ENCODE data around the gene NOL3.

The NOL3 gene

DNA sequence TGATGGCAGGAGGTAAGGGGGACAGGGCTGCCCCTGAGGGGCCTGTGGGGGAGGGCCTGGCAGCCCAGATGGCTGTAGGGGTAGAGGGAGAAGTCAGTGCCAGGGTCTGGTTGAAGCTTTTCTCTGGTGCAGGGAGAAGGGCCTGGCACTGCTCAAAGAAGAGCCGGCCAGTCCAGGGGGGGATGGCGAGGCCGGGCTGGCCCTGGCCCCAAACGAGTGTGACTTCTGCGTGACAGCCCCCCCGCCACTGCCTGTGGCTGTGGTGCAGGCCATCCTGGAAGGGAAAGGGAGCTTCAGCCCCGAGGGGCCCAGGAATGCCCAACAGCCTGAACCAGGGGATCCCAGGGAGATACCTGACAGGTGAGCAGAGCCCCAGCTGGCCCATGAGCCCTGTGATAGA is 2.8 kb upstream of the NOL3 start:
- TF ChIP-seq, protein P1, sequence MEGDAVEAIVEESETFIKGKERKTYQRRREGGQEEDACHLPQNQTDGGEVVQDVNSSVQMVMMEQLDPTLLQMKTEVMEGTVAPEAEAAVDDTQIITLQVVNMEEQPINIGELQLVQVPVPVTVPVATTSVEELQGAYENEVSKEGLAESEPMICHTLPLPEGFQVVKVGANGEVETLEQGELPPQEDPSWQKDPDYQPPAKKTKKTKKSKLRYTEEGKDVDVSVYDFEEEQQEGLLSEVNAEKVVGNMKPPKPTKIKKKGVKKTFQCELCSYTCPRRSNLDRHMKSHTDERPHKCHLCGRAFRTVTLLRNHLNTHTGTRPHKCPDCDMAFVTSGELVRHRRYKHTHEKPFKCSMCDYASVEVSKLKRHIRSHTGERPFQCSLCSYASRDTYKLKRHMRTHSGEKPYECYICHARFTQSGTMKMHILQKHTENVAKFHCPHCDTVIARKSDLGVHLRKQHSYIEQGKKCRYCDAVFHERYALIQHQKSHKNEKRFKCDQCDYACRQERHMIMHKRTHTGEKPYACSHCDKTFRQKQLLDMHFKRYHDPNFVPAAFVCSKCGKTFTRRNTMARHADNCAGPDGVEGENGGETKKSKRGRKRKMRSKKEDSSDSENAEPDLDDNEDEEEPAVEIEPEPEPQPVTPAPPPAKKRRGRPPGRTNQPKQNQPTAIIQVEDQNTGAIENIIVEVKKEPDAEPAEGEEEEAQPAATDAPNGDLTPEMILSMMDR (conservative IDR thresholded peaks at IDR 0.05): no peak
- H3K27ac ChIP-seq: no peak overlapping the region

DNA sequence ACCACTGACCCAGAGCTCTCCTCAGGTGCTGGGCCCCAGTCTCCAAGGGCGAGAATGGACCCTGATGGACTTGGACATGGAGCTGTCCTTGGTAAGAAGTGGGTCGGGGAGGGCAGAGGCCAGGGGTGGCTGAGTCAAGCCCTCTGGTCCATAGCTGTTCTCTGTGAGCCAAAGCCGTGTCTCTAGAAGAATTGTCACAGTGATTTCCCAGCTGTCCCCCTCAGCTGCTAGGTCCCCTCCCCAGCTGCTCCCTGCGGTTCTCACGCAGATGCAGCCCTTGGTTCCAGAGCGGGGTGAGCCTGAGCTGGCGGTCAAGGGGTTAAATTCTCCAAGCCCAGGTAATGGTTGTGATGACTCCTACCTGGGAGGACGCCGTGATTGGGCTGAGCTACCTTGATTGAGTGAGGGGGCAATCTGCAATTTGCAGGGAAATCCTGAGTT is 1.3 kb upstream of the NOL3 start:
- TF ChIP-seq, protein P1 (conservative IDR thresholded peaks at IDR 0.05): no peak
- H3K27ac ChIP-seq: no peak overlapping the region

DNA sequence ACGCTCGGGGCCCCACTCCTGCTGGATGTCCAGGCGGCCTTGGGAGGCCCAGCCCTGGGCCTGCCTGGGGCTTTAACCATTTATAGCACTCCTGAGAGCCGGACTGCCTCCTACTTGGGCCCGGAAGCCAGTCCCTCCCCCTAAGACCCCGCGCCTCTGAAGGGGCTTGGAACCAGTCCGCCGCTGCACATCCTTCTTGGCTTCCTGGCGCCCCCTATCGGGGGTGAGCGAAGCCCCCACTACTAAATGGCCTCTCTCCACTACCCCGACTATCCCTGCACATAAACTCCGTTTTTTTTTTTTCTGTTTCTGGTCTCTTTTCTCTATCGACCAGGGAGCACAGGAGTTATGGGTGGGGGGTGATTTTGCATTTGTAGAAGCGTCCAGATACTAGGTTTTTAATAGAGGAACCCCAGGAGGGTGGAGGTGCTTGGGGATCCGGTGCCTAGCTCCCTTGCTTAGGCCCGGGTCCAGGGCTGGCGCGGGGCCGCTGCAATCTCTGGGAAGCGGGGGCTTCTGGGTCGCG is 633 bp upstream of the NOL3 start:
- TF ChIP-seq, protein P1 (conservative IDR thresholded peaks at IDR 0.05): no peak
- H3K27ac ChIP-seq: no peak overlapping the region

DNA sequence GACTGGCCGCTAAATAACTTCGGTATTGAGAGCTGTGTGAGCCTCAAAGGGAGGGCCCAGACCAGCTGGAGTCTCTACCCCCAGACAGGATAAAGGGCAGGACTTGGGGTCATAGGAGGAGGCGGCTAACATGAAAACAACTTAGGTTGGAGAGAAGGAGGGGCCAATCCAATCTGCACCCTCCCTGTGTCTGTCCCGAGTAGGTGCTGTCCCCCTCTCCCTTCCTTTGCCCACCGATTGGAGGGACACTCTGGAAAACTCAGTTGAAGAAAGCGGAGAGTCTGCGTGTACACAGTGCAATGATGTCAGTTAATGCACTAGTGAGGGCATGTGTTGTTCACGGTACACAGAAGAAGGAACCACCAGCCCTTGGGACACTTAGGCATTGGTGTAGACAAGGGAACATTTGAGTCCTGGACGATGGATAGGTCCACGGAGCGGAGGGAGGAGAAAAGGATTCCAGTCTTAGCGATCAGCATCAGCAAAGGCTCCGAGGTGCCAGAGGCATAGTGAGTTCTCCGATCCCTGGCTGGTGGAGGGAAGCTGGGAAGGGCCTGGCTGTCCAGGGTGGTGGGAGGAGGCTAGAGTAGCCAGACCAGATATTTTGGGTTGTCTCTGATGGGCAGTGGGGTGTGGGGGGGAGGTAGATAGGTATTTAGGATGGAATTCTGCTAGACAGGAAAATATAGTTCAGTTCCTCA is 761 bp downstream of the NOL3 start:
- TF ChIP-seq, protein P1 (conservative IDR thresholded peaks at IDR 0.05): no peak
- no peak overlapping the region for H3K27ac ChIP-seq

DNA sequence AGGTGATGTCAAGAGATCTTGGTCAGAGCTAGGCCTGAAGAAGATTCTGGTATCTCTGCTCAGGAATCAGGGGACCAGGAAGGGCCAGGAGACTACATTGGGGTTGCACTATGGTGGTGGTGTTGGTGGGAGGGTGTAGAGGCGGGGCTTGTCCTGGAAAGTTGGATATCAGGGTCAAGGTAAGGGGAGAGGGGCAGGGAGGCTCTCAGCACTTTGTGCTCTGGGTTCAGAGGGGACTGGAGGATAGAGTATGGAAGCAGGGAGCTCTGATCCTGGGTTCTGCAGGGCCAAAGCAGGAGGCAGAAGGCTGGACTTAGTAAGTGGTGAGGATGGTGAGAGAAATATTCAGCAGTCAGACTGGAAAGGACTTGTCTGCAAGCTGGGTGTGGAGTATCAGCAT is 3.0 kb downstream of the NOL3 start:
- peak overlapping the region; percentile 82 for H3K27ac ChIP-seq
- TF ChIP-seq, protein P1 (conservative IDR thresholded peaks at IDR 0.05): no peak

DNA sequence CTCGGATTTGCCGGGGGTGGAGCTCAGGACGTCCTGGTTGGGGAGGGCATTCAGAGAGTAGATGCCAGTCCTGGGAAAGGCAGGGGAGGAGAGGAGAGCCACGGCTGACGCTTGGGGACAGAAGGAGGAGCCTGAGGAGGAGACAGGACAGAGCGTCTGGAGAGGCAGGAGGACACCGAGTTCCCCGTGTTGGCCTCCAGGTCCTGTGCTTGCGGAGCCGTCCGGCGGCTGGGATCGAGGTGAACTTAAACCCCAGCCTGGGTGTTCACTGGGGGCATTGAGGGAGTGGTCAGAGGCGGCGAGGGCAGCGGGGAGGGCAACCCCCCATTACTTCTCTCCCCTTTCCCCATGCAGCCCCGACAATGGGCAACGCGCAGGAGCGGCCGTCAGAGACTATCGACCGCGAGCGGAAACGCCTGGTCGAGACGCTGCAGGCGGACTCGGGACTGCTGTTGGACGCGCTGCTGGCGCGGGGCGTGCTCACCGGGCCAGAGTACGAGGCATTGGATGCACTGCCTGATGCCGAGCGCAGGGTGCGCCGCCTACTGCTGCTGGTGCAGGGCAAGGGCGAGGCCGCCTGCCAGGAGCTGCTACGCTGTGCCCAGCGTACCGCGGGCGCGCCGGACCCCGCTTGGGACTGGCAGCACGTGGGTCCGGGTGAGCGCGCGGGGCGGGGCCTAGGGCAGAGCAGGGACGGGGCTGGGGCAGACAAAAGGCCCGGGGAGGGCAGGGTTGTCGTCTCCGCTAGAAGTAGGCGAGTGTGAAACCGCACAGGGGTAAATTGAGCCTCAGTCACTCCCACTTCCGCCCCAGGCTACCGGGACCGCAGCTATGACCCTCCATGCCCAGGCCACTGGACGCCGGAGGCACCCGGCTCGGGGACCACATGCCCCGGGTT is 3.7 kb downstream of the NOL3 start:
- peak overlapping the region; percentile 82 for H3K27ac ChIP-seq
- TF ChIP-seq, protein P1 (conservative IDR thresholded peaks at IDR 0.05): no peak

DNA sequence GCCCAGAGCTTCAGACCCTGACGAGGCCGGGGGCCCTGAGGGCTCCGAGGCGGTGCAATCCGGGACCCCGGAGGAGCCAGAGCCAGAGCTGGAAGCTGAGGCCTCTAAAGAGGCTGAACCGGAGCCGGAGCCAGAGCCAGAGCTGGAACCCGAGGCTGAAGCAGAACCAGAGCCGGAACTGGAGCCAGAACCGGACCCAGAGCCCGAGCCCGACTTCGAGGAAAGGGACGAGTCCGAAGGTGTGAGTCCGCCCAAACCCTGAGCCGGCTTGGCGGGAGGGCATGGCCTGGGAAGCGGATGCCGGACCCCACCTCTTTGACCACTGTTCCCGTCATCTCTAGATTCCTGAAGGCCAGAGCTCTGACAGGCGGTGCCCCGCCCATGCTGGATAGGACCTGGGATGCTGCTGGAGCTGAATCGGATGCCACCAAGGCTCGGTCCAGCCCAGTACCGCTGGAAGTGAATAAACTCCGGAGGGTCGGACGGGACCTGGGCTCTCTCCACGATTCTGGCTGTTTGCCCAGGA is 4.4 kb downstream of the NOL3 start:
- H3K27ac ChIP-seq: peak overlapping the region; percentile 82

More for the DNA sequence above, 4.4 kb downstream of the NOL3 start:
- TF ChIP-seq, protein P1 (conservative IDR thresholded peaks at IDR 0.05): no peak
